T-cell (primary cell): Measurements from ENCODE around the gene SMAD6. TPM values are rescaled to one million over a fixed set of nuclear protein-coding genes. Genes with fewer than 3 reads are reported as not detected.

ENCODE experiments used
- ATAC-seq, 4 experiments: fragments of 200-7000 bp in 3 of 4; fragments of 150-1000 bp in 1 of 4; cut with Tn5 transposase; replicated peaks in 1 of 4; 1 replicate in 3 of 4; 2 replicates in 1 of 4; pipeline ENCODE4 v1.10.0; 2021; ENCODE audit warnings: moderate library complexity in 3 of 4, mild to moderate bottlenecking in 2 of 4, moderate number of reproducible peaks in 1 of 4
- CTCF ChIA-PET, 2 donors: fragments of 300-600 bp; sonication (Branson Sonifier 250); formaldehyde crosslinking; loops; one replicate each; lab custom pipeline; 2022; ENCODE audit warnings: antibody characterized with exemption in 2 of 2; lab: Charles Lee
- POLR2A ChIA-PET, 2 donors: fragments of 300-600 bp; sonication (Branson Sonifier 250); formaldehyde crosslinking; loops; one replicate each; lab custom pipeline; 2022; ENCODE audit warnings: antibody characterized with exemption in 2 of 2; lab: Charles Lee
- DNase-seq, 35 experiments: peaks; one replicate each; pipeline versions ENCODE4 v3.0.0 to v3.0.0-alpha.2; 2013 to 2023
- H3K27ac ChIP-seq: one replicate; pipeline ENCODE4 v1.5.1; 2013; ENCODE audit warnings: low read length
- H3K27me3 ChIP-seq, 2 experiments: replicated peaks in 1 of 2; 1 replicate in 1 of 2; 2 replicates in 1 of 2; pipeline versions ENCODE4 v1.6.1 to v1.7.0; 2013; ENCODE audit warnings: low read length in 1 of 2, mixed read lengths in 1 of 2; ENCODE audit not compliant: control insufficient read depth in 2 of 2, insufficient read depth in 2 of 2; ENCODE audit errors: extremely low read depth in 1 of 2
- H3K36me3 ChIP-seq, 2 donors: 1 replicate in 1 of 2; 2 replicates in 1 of 2; pipeline versions ENCODE4 v1.6.1 to v1.7.0; 2013; ENCODE audit warnings: low read length in 1 of 2; ENCODE audit not compliant: control insufficient read depth in 2 of 2, insufficient read depth in 1 of 2; ENCODE audit errors: extremely low read depth in 1 of 2
- H3K4me1 ChIP-seq, 2 experiments: 1 replicate in 1 of 2; 2 replicates in 1 of 2; pipeline versions ENCODE4 v1.6.1 to v1.7.0; 2013; ENCODE audit warnings: low read length in 2 of 2, mixed read lengths in 1 of 2; ENCODE audit not compliant: insufficient read depth in 2 of 2, control insufficient read depth in 1 of 2; ENCODE audit errors: extremely low read depth in 1 of 2
- H3K4me3 ChIP-seq, 2 donors: 1 replicate in 1 of 2; 2 replicates in 1 of 2; pipeline versions ENCODE4 v1.5.1 to v1.7.0; 2013; ENCODE audit warnings: mild to moderate bottlenecking in 2 of 2, low read length in 1 of 2, moderate library complexity in 1 of 2; ENCODE audit not compliant: control insufficient read depth in 1 of 2; ENCODE audit errors: extremely low read depth in 1 of 2
- H3K9me3 ChIP-seq: 2 replicates; pipeline ENCODE4 v1.7.0; 2013
- H3K27ac Mint-ChIP-seq, 2 donors: one replicate each; pipeline ENCODE4 v1.8.0; 2020 to 2021; ENCODE audit warnings: mild to moderate bottlenecking in 2 of 2, mixed read lengths in 2 of 2
- H3K27me3 Mint-ChIP-seq, 2 donors: one replicate each; pipeline ENCODE4 v1.8.0; 2021 to 2022; ENCODE audit warnings: mixed read lengths in 2 of 2
- H3K36me3 Mint-ChIP-seq: one replicate; pipeline ENCODE4 v1.8.0; 2021; ENCODE audit warnings: mixed read lengths
- H3K4me1 Mint-ChIP-seq, 3 donors: one replicate each; pipeline ENCODE4 v1.8.0; 2020 to 2022; ENCODE audit warnings: mixed read lengths in 3 of 3, mild to moderate bottlenecking in 1 of 3
- H3K4me3 Mint-ChIP-seq, 3 donors: one replicate each; pipeline ENCODE4 v1.8.0; 2020 to 2022; ENCODE audit warnings: mild to moderate bottlenecking in 3 of 3, mixed read lengths in 3 of 3, moderate library complexity in 3 of 3
- H3K9me3 Mint-ChIP-seq, 3 donors: one replicate each; pipeline ENCODE4 v1.8.0; 2020 to 2022; ENCODE audit warnings: mixed read lengths in 3 of 3
- WGBS: methylation state at CpG from one replicate; pipeline ENCODE4 v1.1.5; 2013; ENCODE audit warnings: missing lambda C conversion rate; ENCODE audit not compliant: insufficient coverage; 5-methylcytosine and 5-hydroxymethylcytosine counted together
- total RNA-seq, 35 experiments: library from RNA in 6 of 35; stranded (reverse) in 6 of 35; fragments of 120-200 nt in 1 of 35; gene quantifications; one replicate each; pipeline versions ENCODE4 v1.2.1 to v1.2.4 and lab custom pipeline; 2013 to 2026

The SMAD6 gene
- total RNA-seq, 5 donors from 2014 or later (not counting 1 experiment from before 2014, with no cell fraction given), result 0.13 to 0.55 (median 0.33) TPM

GRCh38 chr15:66782785-66783184, 80.7 kb downstream of the SMAD6 start:
- ChIA-PET CTCF (no interaction called here), POLR2A (no interaction called here)
- Mint-ChIP-seq H3K27ac (no peak overlapping the region), H3K36me3 (no peaks in the 10 kb centered on the region), H3K27me3 (peaks cover 0 to 2% of the 10 kb centered on the region in 2 donors), H3K4me3 (no peak overlapping the region), H3K9me3 (no peaks in the 10 kb centered on the region), H3K4me1 (no peaks in the 10 kb centered on the region)
- no peak overlapping the region for H3K4me3 ChIP-seq
- no peak for DNase-seq
- ATAC-seq, result no peak
- WGBS, result 75% methylated on average over 3 of the region's 3 CpGs
- H3K27ac ChIP-seq, result no peak overlapping the region
- H3K27me3 ChIP-seq, result peaks cover 0 to 3% of the 10 kb centered on the region in 2 experiments
- no peaks in the 10 kb centered on the region for H3K9me3 ChIP-seq
- H3K4me1 ChIP-seq, result no peaks in the 10 kb centered on the region
- H3K36me3 ChIP-seq, result no peaks in the 10 kb centered on the region

GRCh38 chr15:66783314-66783713, 81.3 kb downstream of the SMAD6 start:
- ChIA-PET CTCF (no interaction called here), POLR2A (no interaction called here)
- H3K4me3 ChIP-seq, result no peak overlapping the region
- no peak overlapping the region for H3K27ac ChIP-seq
- Mint-ChIP-seq H3K4me3 (no peak overlapping the region), H3K4me1 (no peaks in the 10 kb centered on the region), H3K9me3 (no peaks in the 10 kb centered on the region), H3K27ac (no peak overlapping the region), H3K27me3 (peaks cover 0 to 2% of the 10 kb centered on the region in 2 donors), H3K36me3 (no peaks in the 10 kb centered on the region)
- peaks cover 0 to 3% of the 10 kb centered on the region in 2 experiments for H3K27me3 ChIP-seq
- H3K36me3 ChIP-seq, result no peaks in the 10 kb centered on the region
- no peaks in the 10 kb centered on the region for H3K4me1 ChIP-seq
- H3K9me3 ChIP-seq, result no peaks in the 10 kb centered on the region
- DNase-seq, result no peak
- WGBS, result 92% methylated on average over 2 of the region's 5 CpGs
- ATAC-seq, result no peak

- Histone ChIP-seq H3K27ac (no peak overlapping the region), H3K4me1 (no peaks in the 10 kb centered on the region), H3K4me3 (no peak overlapping the region), H3K27me3 (peaks cover 0 to 3% of the 10 kb centered on the region in 2 experiments), H3K9me3 (no peaks in the 10 kb centered on the region), H3K36me3 (no peaks in the 10 kb centered on the region)
- Mint-ChIP-seq H3K9me3 (no peaks in the 10 kb centered on the region), H3K27me3 (peaks cover 0 to 2% of the 10 kb centered on the region in 2 donors), H3K4me3 (no peak overlapping the region), H3K36me3 (no peaks in the 10 kb centered on the region), H3K4me1 (no peaks in the 10 kb centered on the region), H3K27ac (no peak overlapping the region)
- 89% methylated on average over 5 of the region's 7 CpGs for WGBS
- ChIA-PET POLR2A (no interaction called here), CTCF (no interaction called here)
- DNase-seq, result no peak
- no peak for ATAC-seq
These were observed 81.7 kb downstream of the SMAD6 start for GRCh38 chr15:66783725-66784124.

GRCh38 chr15:66784174-66784573, 82.1 kb downstream of the SMAD6 start:
- Histone ChIP-seq H3K4me3 (no peak overlapping the region), H3K9me3 (no peaks in the 10 kb centered on the region), H3K36me3 (no peaks in the 10 kb centered on the region), H3K4me1 (no peaks in the 10 kb centered on the region), H3K27ac (no peak overlapping the region), H3K27me3 (peaks cover 0 to 3% of the 10 kb centered on the region in 2 experiments)
- H3K27me3 Mint-ChIP-seq, result peaks cover 0 to 2% of the 10 kb centered on the region in 2 donors
- no peak overlapping the region for H3K4me3 Mint-ChIP-seq
- no peaks in the 10 kb centered on the region for H3K36me3 Mint-ChIP-seq
- POLR2A ChIA-PET, result no interaction called here
- 100% methylated on average over 2 of the region's 4 CpGs for WGBS
- no peak overlapping the region for H3K27ac Mint-ChIP-seq
- H3K4me1 Mint-ChIP-seq, result no peaks in the 10 kb centered on the region
- no peaks in the 10 kb centered on the region for H3K9me3 Mint-ChIP-seq
- CTCF ChIA-PET, result no interaction called here
- DNase-seq, result no peak
- ATAC-seq, result no peak

- Mint-ChIP-seq H3K9me3 (no peaks in the 10 kb centered on the region), H3K4me3 (no peak overlapping the region), H3K27me3 (peaks cover 0 to 2% of the 10 kb centered on the region in 2 donors), H3K4me1 (no peaks in the 10 kb centered on the region), H3K36me3 (no peaks in the 10 kb centered on the region), H3K27ac (no peak overlapping the region)
- Histone ChIP-seq H3K9me3 (no peaks in the 10 kb centered on the region), H3K36me3 (no peaks in the 10 kb centered on the region), H3K4me3 (no peak overlapping the region), H3K27ac (no peak overlapping the region), H3K27me3 (peaks cover 0 to 3% of the 10 kb centered on the region in 2 experiments), H3K4me1 (no peaks in the 10 kb centered on the region)
- no peak for ATAC-seq
- 86% methylated on average over 3 of the region's 5 CpGs for WGBS
- no peak for DNase-seq
- ChIA-PET CTCF (no interaction called here), POLR2A (no interaction called here)
These were observed 83.6 kb downstream of the SMAD6 start for GRCh38 chr15:66785637-66786036.

GRCh38 chr15:66786222-66786621, 84.2 kb downstream of the SMAD6 start:
- ATAC-seq, result no peak
- CTCF ChIA-PET, result no interaction called here
- 100% methylated on average over 1 of the region's 4 CpGs for WGBS

More at GRCh38 chr15:66786222-66786621, 84.2 kb downstream of the SMAD6 start:
- no peak overlapping the region for H3K27ac Mint-ChIP-seq
- no peak overlapping the region for H3K27ac ChIP-seq
- H3K4me1 Mint-ChIP-seq, result no peaks in the 10 kb centered on the region
- no peaks in the 10 kb centered on the region for H3K9me3 ChIP-seq
- H3K4me3 Mint-ChIP-seq, result no peak overlapping the region
- H3K27me3 Mint-ChIP-seq, result peaks cover 0 to 2% of the 10 kb centered on the region in 2 donors
- H3K4me1 ChIP-seq, result no peaks in the 10 kb centered on the region
- H3K36me3 ChIP-seq, result no peaks in the 10 kb centered on the region
- H3K4me3 ChIP-seq, result no peak overlapping the region
- POLR2A ChIA-PET, result no interaction called here
- no peaks in the 10 kb centered on the region for H3K36me3 Mint-ChIP-seq
- DNase-seq, result no peak
- H3K27me3 ChIP-seq, result peaks cover 0 to 3% of the 10 kb centered on the region in 2 experiments
- peaks cover 0 to 4% (median 0%) of the 10 kb centered on the region in 3 donors for H3K9me3 Mint-ChIP-seq
